Measurements from ENCODE around the gene SFMBT2.

GRCh38 chr10:7417103-7417623 lies 6.3 kb upstream of the SFMBT2 start:
- TF ChIP-seq CTCF (conservative IDR thresholded peaks at IDR 0.05; ENCODE audit: low read length) (peak; percentile 98), EZH2phosphoT487 (IDR thresholded peaks at IDR 0.05; ENCODE audit: borderline replicate concordance, low read depth, low read length) (no peak)

Measured in OCI-LY7 (cell line).